Measurements from ENCODE around the gene ZMAT5.

Gene ZMAT5, protein sequence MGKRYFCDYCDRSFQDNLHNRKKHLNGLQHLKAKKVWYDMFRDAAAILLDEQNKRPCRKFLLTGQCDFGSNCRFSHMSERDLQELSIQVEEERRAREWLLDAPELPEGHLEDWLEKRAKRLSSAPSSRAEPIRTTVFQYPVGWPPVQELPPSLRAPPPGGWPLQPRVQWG

GRCh38 chr22:29766632-29767170 is at the start of gene ZMAT5:
Gene ZMAT5, minus strand, starts transcription at chr22:29767007. Its CDS starts 18,463 bp downstream, at chr22:29748544.
- ATAC-seq = peak; percentile 99
- TF ChIP-seq CREB5 (CRISPR knock-in tag; IDR thresholded peaks at IDR 0.05; ENCODE audit: low read depth) (no peak), BACH2 (CRISPR knock-in tag; IDR thresholded peaks at IDR 0.05; ENCODE audit: borderline replicate concordance) (no peak), ZC3H10 (CRISPR knock-in tag; IDR thresholded peaks at IDR 0.05) (no peak), ZNF70 (CRISPR knock-in tag; IDR thresholded peaks at IDR 0.05) (no peak)
- TF ChIP-seq, protein P1, sequence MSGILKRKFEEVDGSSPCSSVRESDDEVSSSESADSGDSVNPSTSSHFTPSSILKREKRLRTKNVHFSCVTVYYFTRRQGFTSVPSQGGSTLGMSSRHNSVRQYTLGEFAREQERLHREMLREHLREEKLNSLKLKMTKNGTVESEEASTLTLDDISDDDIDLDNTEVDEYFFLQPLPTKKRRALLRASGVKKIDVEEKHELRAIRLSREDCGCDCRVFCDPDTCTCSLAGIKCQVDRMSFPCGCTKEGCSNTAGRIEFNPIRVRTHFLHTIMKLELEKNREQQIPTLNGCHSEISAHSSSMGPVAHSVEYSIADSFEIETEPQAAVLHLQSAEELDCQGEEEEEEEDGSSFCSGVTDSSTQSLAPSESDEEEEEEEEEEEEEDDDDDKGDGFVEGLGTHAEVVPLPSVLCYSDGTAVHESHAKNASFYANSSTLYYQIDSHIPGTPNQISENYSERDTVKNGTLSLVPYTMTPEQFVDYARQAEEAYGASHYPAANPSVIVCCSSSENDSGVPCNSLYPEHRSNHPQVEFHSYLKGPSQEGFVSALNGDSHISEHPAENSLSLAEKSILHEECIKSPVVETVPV (CRISPR knock-in tag; IDR thresholded peaks at IDR 0.05) = no peak

GRCh38 chr22:29816539-29816938 is 49.7 kb upstream of the ZMAT5 start:
- no peak for ATAC-seq
- TF ChIP-seq SNAI2 (CRISPR knock-in tag; IDR thresholded peaks at IDR 0.05) = no peak
- no peak for TF ChIP-seq ZNF70 (CRISPR knock-in tag; IDR thresholded peaks at IDR 0.05)
- TF ChIP-seq, protein P2, sequence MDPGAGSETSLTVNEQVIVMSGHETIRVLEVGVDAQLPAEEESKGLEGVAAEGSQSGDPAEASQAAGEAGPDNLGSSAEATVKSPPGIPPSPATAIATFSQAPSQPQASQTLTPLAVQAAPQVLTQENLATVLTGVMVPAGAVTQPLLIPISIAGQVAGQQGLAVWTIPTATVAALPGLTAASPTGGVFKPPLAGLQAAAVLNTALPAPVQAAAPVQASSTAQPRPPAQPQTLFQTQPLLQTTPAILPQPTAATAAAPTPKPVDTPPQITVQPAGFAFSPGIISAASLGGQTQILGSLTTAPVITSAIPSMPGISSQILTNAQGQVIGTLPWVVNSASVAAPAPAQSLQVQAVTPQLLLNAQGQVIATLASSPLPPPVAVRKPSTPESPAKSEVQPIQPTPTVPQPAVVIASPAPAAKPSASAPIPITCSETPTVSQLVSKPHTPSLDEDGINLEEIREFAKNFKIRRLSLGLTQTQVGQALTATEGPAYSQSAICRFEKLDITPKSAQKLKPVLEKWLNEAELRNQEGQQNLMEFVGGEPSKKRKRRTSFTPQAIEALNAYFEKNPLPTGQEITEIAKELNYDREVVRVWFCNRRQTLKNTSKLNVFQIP (CRISPR knock-in tag; IDR thresholded peaks at IDR 0.05; ENCODE audit: borderline replicate concordance, low read depth) = no peak
- no peak for TF ChIP-seq CREB5 (CRISPR knock-in tag; IDR thresholded peaks at IDR 0.05; ENCODE audit: low read depth)
- no peak for TF ChIP-seq TOX (CRISPR knock-in tag; IDR thresholded peaks at IDR 0.05; ENCODE audit: borderline replicate concordance)
- TF ChIP-seq, protein P1 (CRISPR knock-in tag; IDR thresholded peaks at IDR 0.05) = no peak
- TF ChIP-seq, protein P3, sequence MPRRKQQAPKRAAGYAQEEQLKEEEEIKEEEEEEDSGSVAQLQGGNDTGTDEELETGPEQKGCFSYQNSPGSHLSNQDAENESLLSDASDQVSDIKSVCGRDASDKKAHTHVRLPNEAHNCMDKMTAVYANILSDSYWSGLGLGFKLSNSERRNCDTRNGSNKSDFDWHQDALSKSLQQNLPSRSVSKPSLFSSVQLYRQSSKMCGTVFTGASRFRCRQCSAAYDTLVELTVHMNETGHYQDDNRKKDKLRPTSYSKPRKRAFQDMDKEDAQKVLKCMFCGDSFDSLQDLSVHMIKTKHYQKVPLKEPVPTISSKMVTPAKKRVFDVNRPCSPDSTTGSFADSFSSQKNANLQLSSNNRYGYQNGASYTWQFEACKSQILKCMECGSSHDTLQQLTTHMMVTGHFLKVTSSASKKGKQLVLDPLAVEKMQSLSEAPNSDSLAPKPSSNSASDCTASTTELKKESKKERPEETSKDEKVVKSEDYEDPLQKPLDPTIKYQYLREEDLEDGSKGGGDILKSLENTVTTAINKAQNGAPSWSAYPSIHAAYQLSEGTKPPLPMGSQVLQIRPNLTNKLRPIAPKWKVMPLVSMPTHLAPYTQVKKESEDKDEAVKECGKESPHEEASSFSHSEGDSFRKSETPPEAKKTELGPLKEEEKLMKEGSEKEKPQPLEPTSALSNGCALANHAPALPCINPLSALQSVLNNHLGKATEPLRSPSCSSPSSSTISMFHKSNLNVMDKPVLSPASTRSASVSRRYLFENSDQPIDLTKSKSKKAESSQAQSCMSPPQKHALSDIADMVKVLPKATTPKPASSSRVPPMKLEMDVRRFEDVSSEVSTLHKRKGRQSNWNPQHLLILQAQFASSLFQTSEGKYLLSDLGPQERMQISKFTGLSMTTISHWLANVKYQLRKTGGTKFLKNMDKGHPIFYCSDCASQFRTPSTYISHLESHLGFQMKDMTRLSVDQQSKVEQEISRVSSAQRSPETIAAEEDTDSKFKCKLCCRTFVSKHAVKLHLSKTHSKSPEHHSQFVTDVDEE (CRISPR knock-in tag; IDR thresholded peaks at IDR 0.05) = no peak
- TF ChIP-seq ZNF8 (CRISPR knock-in tag; IDR thresholded peaks at IDR 0.05) = no peak
- TF ChIP-seq ZC3H10 (CRISPR knock-in tag; IDR thresholded peaks at IDR 0.05) = no peak
- TF ChIP-seq CSDC2 (CRISPR knock-in tag; IDR thresholded peaks at IDR 0.05) = no peak

- no peak for ATAC-seq
- TF ChIP-seq ESRRG (CRISPR knock-in tag; IDR thresholded peaks at IDR 0.05) = no peak
- no peak for TF ChIP-seq ZNF565 (CRISPR knock-in tag; conservative IDR thresholded peaks at IDR 0.05; ENCODE audit: low read depth)
- TF ChIP-seq TOX (CRISPR knock-in tag; IDR thresholded peaks at IDR 0.05; ENCODE audit: borderline replicate concordance) = no peak
- no peak for TF ChIP-seq PATZ1 (CRISPR knock-in tag; IDR thresholded peaks at IDR 0.05; ENCODE audit: borderline replicate concordance)
- TF ChIP-seq RARB (CRISPR knock-in tag; IDR thresholded peaks at IDR 0.05) = no peak
- no peak for TF ChIP-seq SNAI2 (CRISPR knock-in tag; IDR thresholded peaks at IDR 0.05)
- no peak for TF ChIP-seq ZFP30 (CRISPR knock-in tag; IDR thresholded peaks at IDR 0.05)
- TF ChIP-seq PPARA (CRISPR knock-in tag; IDR thresholded peaks at IDR 0.05; ENCODE audit: borderline replicate concordance) = no peak
- TF ChIP-seq CREB5 (CRISPR knock-in tag; IDR thresholded peaks at IDR 0.05; ENCODE audit: low read depth) = no peak
- no peak for TF ChIP-seq ARNTL (CRISPR knock-in tag; IDR thresholded peaks at IDR 0.05; ENCODE audit: borderline replicate concordance, low read depth)
- no peak for TF ChIP-seq ISL1 (CRISPR knock-in tag; IDR thresholded peaks at IDR 0.05)
- TF ChIP-seq OSR1 (CRISPR knock-in tag; IDR thresholded peaks at IDR 0.05) = no peak
- no peak for TF ChIP-seq ZNF8 (CRISPR knock-in tag; IDR thresholded peaks at IDR 0.05)
- TF ChIP-seq ZC3H10 (CRISPR knock-in tag; IDR thresholded peaks at IDR 0.05) = no peak
- TF ChIP-seq, protein P1 (CRISPR knock-in tag; IDR thresholded peaks at IDR 0.05) = no peak
- TF ChIP-seq GLIS3 (CRISPR knock-in tag; IDR thresholded peaks at IDR 0.05) = no peak
Measured at GRCh38 chr22:29816128-29816527, 49.3 kb upstream of the ZMAT5 start.

All from SK-N-SH treated with all-trans-retinoic acid at 6 μM for 48 hours (cell line).